ENCODE measurements around the gene PGF. TPM values are rescaled to one million over a fixed set of nuclear protein-coding genes. Genes with fewer than 3 reads are reported as not detected.

PGF gene
- total RNA-seq, 1 donor from 2014 or later, result 12.4 TPM

GRCh38 chr14:74913393-74913910 lies 41.9 kb downstream of the PGF start:
- intact Hi-C loops (cut with DNase I), result loop anchor here (10.0 kb wide), 1 partner anchor 171 kb away; no protein-coding TSS in a partner anchor
- no peak for ATAC-seq
- DNase-seq (ENCODE audit: low spot score), result no peak

- ATAC-seq, result no peak
- intact Hi-C loops (cut with DNase I), result loop anchor here (10.0 kb wide), 1 partner anchor 172 kb away; no protein-coding TSS in a partner anchor
- DNase-seq (ENCODE audit: low spot score), result no peak
These were observed 42.6 kb downstream of the PGF start for GRCh38 chr14:74912801-74913200.

GRCh38 chr14:74912111-74912510 lies 43.3 kb downstream of the PGF start:
- DNase-seq (ENCODE audit: low spot score) (no peak), ATAC-seq (no peak)
- intact Hi-C loops (cut with DNase I), result loop anchor here (10.0 kb wide), 1 partner anchor 173 kb away; no protein-coding TSS in a partner anchor

GRCh38 chr14:74911704-74912103 lies 43.7 kb downstream of the PGF start:
- intact Hi-C loops (cut with DNase I), result loop anchor here (10.0 kb wide), 1 partner anchor 173 kb away; no protein-coding TSS in a partner anchor
- no peak for DNase-seq (ENCODE audit: low spot score)

GRCh38 chr14:74911221-74911620 lies 44.2 kb downstream of the PGF start:
- intact Hi-C loops (cut with DNase I), result loop anchor here (10.0 kb wide), 1 partner anchor 174 kb away; no protein-coding TSS in a partner anchor
- no peak for ATAC-seq

More at GRCh38 chr14:74911704-74912103, 43.7 kb downstream of the PGF start:
- no peak for ATAC-seq

GRCh38 chr14:74910556-74910955 lies 44.8 kb downstream of the PGF start:
- intact Hi-C loops (cut with DNase I), result loop anchor here (10.0 kb wide), 1 partner anchor 174 kb away; no protein-coding TSS in a partner anchor
- DNase-seq (ENCODE audit: low spot score), result no peak
- ATAC-seq, result no peak

More at GRCh38 chr14:74911221-74911620, 44.2 kb downstream of the PGF start:
- no peak for DNase-seq (ENCODE audit: low spot score)

GRCh38 chr14:74909911-74910310 lies 45.5 kb downstream of the PGF start:
- intact Hi-C loops (cut with DNase I), result loop anchor here (5.0 to 10.0 kb wide), 2 partner anchors 48 to 175 kb away; no protein-coding TSS in a partner anchor
- no peak for DNase-seq (ENCODE audit: low spot score)
- no peak for ATAC-seq

- no peak for ATAC-seq
- intact Hi-C loops (cut with DNase I), result loop anchor here (5.0 kb wide), 1 partner anchor 47 kb away; no protein-coding TSS in a partner anchor
These were observed 45.9 kb downstream of the PGF start for GRCh38 chr14:74909501-74909900.

GRCh38 chr14:74908861-74909341 lies 46.5 kb downstream of the PGF start:
- intact Hi-C loops (cut with DNase I), result loop anchor here (5.0 kb wide), 1 partner anchor 47 kb away; no protein-coding TSS in a partner anchor
- no peak for ATAC-seq

More at GRCh38 chr14:74909501-74909900, 45.9 kb downstream of the PGF start:
- no peak for DNase-seq (ENCODE audit: low spot score)

GRCh38 chr14:74907744-74908143 lies 47.7 kb downstream of the PGF start:
- intact Hi-C loops (cut with DNase I), result loop anchor here (5.0 kb wide), 1 partner anchor 45 kb away; no protein-coding TSS in a partner anchor
- no peak for DNase-seq (ENCODE audit: low spot score)
- no peak for ATAC-seq

More at GRCh38 chr14:74908861-74909341, 46.5 kb downstream of the PGF start:
- no peak for DNase-seq (ENCODE audit: low spot score)

GRCh38 chr14:74906925-74907521 lies 48.4 kb downstream of the PGF start:
- DNase-seq (ENCODE audit: low spot score) (no peak), ATAC-seq (no peak)
- intact Hi-C loops (cut with DNase I), result loop anchor here (5.0 kb wide), 1 partner anchor 45 kb away; no protein-coding TSS in a partner anchor

- peak; percentile 91 for DNase-seq (ENCODE audit: low spot score)
- peak; percentile 72 for ATAC-seq
- intact Hi-C loops (cut with DNase I), result loop anchor here (5.0 kb wide), 1 partner anchor 43 kb away; no protein-coding TSS in a partner anchor
These were observed 49.7 kb downstream of the PGF start for GRCh38 chr14:74905595-74906142.

- intact Hi-C loops (cut with DNase I), result loop anchor here (5.0 kb wide), 1 partner anchor 43 kb away; no protein-coding TSS in a partner anchor
- DNase-seq (ENCODE audit: low spot score) (no peak), ATAC-seq (peak; percentile 16)
These were observed 50.5 kb downstream of the PGF start for GRCh38 chr14:74904635-74905503.

- ATAC-seq (no peak), DNase-seq (ENCODE audit: low spot score) (no peak)
- intact Hi-C loops (cut with DNase I), result no loop called here
These were observed 52.3 kb downstream of the PGF start for GRCh38 chr14:74902941-74903705.

- ATAC-seq (no peak), DNase-seq (ENCODE audit: low spot score) (no peak)
- intact Hi-C loops (cut with DNase I), result no loop called here
These were observed 56.7 kb downstream of the PGF start for GRCh38 chr14:74898694-74899093.

- ATAC-seq, result no peak
- intact Hi-C loops (cut with DNase I), result no loop called here
These were observed 57.3 kb downstream of the PGF start for GRCh38 chr14:74898083-74898482.

GRCh38 chr14:74897642-74898041 lies 57.8 kb downstream of the PGF start:
- intact Hi-C loops (cut with DNase I), result no loop called here
- no peak for ATAC-seq
- DNase-seq (ENCODE audit: low spot score), result no peak

More at GRCh38 chr14:74898083-74898482, 57.3 kb downstream of the PGF start:
- DNase-seq (ENCODE audit: low spot score), result no peak

- ATAC-seq (no peak), DNase-seq (ENCODE audit: low spot score) (no peak)
- intact Hi-C loops (cut with DNase I), result no loop called here
These were observed 59.0 kb downstream of the PGF start for GRCh38 chr14:74896400-74896799.

All from sciatic nerve (tissue), 2 donors.